ENCODE results near the gene LRP2BP. TPM values are rescaled to one million over a fixed set of nuclear protein-coding genes. Genes with fewer than 3 reads are reported as not detected.

Gene LRP2BP
- under 1 TPM; 0.35 to 0.42 TPM for total RNA-seq
- 0.59 TPM for polyA plus RNA-seq

DNA sequence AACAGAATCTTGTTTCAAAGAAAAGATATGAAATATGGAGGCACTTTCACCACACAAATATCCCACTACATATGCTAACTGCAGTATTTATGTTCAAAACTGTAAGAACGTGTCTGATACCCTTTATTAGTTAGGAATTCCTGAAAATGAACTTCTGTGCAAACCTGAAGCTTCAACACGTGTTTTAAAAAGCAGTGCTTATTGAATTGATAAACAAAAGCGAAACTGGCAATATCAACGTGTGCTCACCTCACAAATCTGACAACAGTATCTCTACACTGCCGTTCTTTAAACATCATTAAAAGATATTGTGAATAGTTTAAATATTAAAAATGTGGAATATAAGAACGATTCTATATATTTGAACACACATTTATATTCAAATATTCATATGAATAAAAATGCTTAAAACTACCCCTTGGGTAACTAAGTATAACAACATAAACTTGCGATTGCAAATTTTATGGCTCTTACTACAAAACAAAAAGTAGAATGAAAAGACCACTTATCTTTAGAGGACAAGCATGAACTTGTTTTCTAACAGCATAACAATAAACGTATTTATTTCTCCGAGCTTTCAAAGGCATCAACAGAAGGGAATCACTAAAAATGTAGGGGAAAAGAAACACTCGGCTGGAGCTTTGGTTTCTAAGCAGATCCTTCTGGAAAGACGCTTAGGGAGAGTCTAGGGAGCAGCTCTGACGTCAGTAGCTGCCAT is at the start of gene LRP2BP:
Gene LRP2BP, minus strand, starts transcription at position 687 of the 718 bp plus-strand sequence. CDS start 17,738 bp downstream, outside the sequence.
- Mint-ChIP-seq H3K4me1 (peaks cover 27 to 37% (median 35%) of the 10 kb centered on the region in 3 donors), H3K27me3 (no peaks in the 10 kb centered on the region), H3K9me3 (no peaks in the 10 kb centered on the region), H3K27ac (peak within 1 kb of the TSS; percentile 93 to 99 (median 99)), H3K4me3 (peak within 1 kb of the TSS; percentile 94 to 98 (median 96)), H3K36me3 (peaks cover 0 to 23% (median 8%) of the 10 kb centered on the region in 3 donors)
- POLR2A ChIA-PET = interaction anchor here (1.0 to 3.2 kb wide), 4 partner anchors 30 to 661 kb away, joined by 3 to 39 read pairs (median 5); partner anchors contain the start of genes CENPU, SNX25 and UFSP2
- H3K9me3 ChIP-seq (ENCODE audit: low read length) = no peaks in the 10 kb centered on the region
- H3K4me1 ChIP-seq (ENCODE audit: insufficient read depth, low read length) = peaks cover 16% of the 10 kb centered on the region
- CTCF ChIA-PET = interaction anchor here (1.5 to 3.4 kb wide), 3 partner anchors 31 to 252 kb away, joined by 4 to 19 read pairs (median 4); partner anchors contain the start of genes SLC25A4 and UFSP2
- H3K4me3 ChIP-seq (ENCODE audit: low read length) = peak within 1 kb of the TSS; percentile 75
- peak in 2 of 5 donors; percentile 18 to 24 for DNase-seq
- H3K27ac ChIP-seq (ENCODE audit: low read depth, low read length) = peak within 1 kb of the TSS; percentile 98
- no peaks in the 10 kb centered on the region for H3K27me3 ChIP-seq (ENCODE audit: insufficient read depth, low read length, poor library complexity, severe bottlenecking)
- H3K36me3 ChIP-seq (ENCODE audit: insufficient read depth, low read length) = peaks cover 10% of the 10 kb centered on the region

DNA sequence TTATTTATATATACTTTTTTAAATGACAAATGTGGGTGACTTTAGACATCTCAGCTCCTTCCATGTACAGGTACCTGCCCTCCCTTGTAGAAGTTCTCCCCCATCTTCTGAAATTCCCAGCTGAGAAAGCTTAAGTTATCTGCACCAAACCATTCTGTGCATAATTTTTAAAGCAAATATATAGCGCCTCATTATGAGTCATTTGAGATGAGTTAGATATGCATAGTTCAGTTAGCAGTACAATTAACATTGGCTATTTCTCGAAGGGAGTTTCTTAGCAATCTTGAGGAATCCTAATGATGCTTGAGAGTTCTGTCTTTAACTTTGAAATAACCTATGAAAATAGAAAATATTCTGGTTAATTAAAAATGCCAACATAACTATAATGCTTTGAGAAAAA is 49.5 kb upstream of the LRP2BP start:
- Mint-ChIP-seq H3K4me1 (no peaks in the 10 kb centered on the region), H3K36me3 (no peaks in the 10 kb centered on the region), H3K4me3 (no peak overlapping the region), H3K9me3 (no peaks in the 10 kb centered on the region), H3K27ac (no peak overlapping the region), H3K27me3 (peaks cover 4 to 20% of the 10 kb centered on the region in 2 donors)
- no peaks in the 10 kb centered on the region for H3K9me3 ChIP-seq (ENCODE audit: low read length)
- no peaks in the 10 kb centered on the region for H3K36me3 ChIP-seq (ENCODE audit: insufficient read depth, low read length)
- ChIA-PET CTCF (no interaction called here), POLR2A (no interaction called here)
- no peaks in the 10 kb centered on the region for H3K4me1 ChIP-seq (ENCODE audit: insufficient read depth, low read length)
- H3K27me3 ChIP-seq (ENCODE audit: insufficient read depth, low read length, poor library complexity, severe bottlenecking) = no peaks in the 10 kb centered on the region
- DNase-seq = no peak
- H3K27ac ChIP-seq (ENCODE audit: low read depth, low read length) = no peak overlapping the region
- H3K4me3 ChIP-seq (ENCODE audit: low read length) = no peak overlapping the region

- Mint-ChIP-seq H3K4me1 (no peaks in the 10 kb centered on the region), H3K9me3 (no peaks in the 10 kb centered on the region), H3K36me3 (no peaks in the 10 kb centered on the region), H3K27me3 (peaks cover 0 to 11% of the 10 kb centered on the region in 2 donors), H3K27ac (no peak overlapping the region), H3K4me3 (no peak overlapping the region)
- Histone ChIP-seq H3K27ac (ENCODE audit: low read depth, low read length) (no peak overlapping the region), H3K36me3 (ENCODE audit: insufficient read depth, low read length) (no peaks in the 10 kb centered on the region), H3K27me3 (ENCODE audit: insufficient read depth, low read length, poor library complexity, severe bottlenecking) (no peaks in the 10 kb centered on the region), H3K4me1 (ENCODE audit: insufficient read depth, low read length) (no peaks in the 10 kb centered on the region), H3K4me3 (ENCODE audit: low read length) (no peak overlapping the region), H3K9me3 (ENCODE audit: low read length) (no peaks in the 10 kb centered on the region)
- POLR2A ChIA-PET = no interaction called here
- DNase-seq = no peak
- CTCF ChIA-PET = no interaction called here
These were observed 45.8 kb upstream of the LRP2BP start for GRCh38 chr4:185441479-185441878.

- H3K4me3 Mint-ChIP-seq = no peak overlapping the region
- ChIA-PET CTCF (interaction anchor here (0.7 kb wide), 1 partner anchor 236 kb away, joined by 3 read pairs; no protein-coding TSS in a partner anchor), POLR2A (no interaction called here)
- H3K4me1 Mint-ChIP-seq = no peaks in the 10 kb centered on the region
- Histone ChIP-seq H3K9me3 (ENCODE audit: low read length) (no peaks in the 10 kb centered on the region), H3K27ac (ENCODE audit: low read depth, low read length) (no peak overlapping the region), H3K4me3 (ENCODE audit: low read length) (no peak overlapping the region), H3K4me1 (ENCODE audit: insufficient read depth, low read length) (no peaks in the 10 kb centered on the region), H3K27me3 (ENCODE audit: insufficient read depth, low read length, poor library complexity, severe bottlenecking) (no peaks in the 10 kb centered on the region), H3K36me3 (ENCODE audit: insufficient read depth, low read length) (no peaks in the 10 kb centered on the region)
- no peak overlapping the region for H3K27ac Mint-ChIP-seq
- peaks cover 2 to 19% of the 10 kb centered on the region in 2 donors for H3K27me3 Mint-ChIP-seq
- no peaks in the 10 kb centered on the region for H3K9me3 Mint-ChIP-seq
- DNase-seq = no peak
- H3K36me3 Mint-ChIP-seq = no peaks in the 10 kb centered on the region
These were observed 42.1 kb upstream of the LRP2BP start for GRCh38 chr4:185437809-185438208.

DNA sequence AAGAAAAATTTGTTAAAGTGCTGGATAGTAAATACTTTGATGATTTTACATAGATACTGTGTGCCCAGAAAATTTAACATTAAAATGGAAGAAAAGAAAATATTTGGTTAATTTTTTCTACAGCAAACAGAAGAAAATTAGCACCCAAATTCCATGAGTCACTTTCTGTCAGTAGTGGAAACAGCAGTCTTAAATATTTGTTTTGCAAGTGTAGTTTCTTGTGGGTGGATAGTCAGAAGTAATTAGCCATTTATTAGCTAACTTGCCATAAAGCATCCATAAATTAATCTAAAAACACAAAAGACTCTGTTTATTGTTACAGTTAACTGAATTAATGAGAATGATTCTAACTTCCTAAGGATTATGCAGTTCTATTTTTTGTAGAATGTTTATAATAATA is 39.7 kb upstream of the LRP2BP start:
- peaks cover 4% of the 10 kb centered on the region for H3K27me3 ChIP-seq (ENCODE audit: insufficient read depth, low read length, poor library complexity, severe bottlenecking)

GRCh38 chr4:185429660-185430059 is 33.9 kb upstream of the LRP2BP start:
- POLR2A ChIA-PET = no interaction called here
- no peak overlapping the region for H3K4me3 ChIP-seq (ENCODE audit: low read length)
- no peak overlapping the region for H3K27ac Mint-ChIP-seq
- H3K36me3 Mint-ChIP-seq = peaks cover 0 to 10% (median 0%) of the 10 kb centered on the region in 3 donors
- peaks cover 4% of the 10 kb centered on the region for H3K27me3 ChIP-seq (ENCODE audit: insufficient read depth, low read length, poor library complexity, severe bottlenecking)
- no peak overlapping the region for H3K27ac ChIP-seq (ENCODE audit: low read depth, low read length)
- no peaks in the 10 kb centered on the region for H3K9me3 Mint-ChIP-seq
- no peak for DNase-seq
- H3K9me3 ChIP-seq (ENCODE audit: low read length) = no peaks in the 10 kb centered on the region
- H3K4me3 Mint-ChIP-seq = no peak overlapping the region
- H3K4me1 ChIP-seq (ENCODE audit: insufficient read depth, low read length) = peaks cover 11% of the 10 kb centered on the region
- H3K27me3 Mint-ChIP-seq = peaks cover 3 to 11% of the 10 kb centered on the region in 2 donors
- H3K4me1 Mint-ChIP-seq = peaks cover 9 to 14% (median 11%) of the 10 kb centered on the region in 3 donors
- CTCF ChIA-PET = interaction anchor here (1.4 kb wide), 1 partner anchor 34 kb away, joined by 4 read pairs; the partner anchor contains the start of gene LRP2BP
- H3K36me3 ChIP-seq (ENCODE audit: insufficient read depth, low read length) = no peaks in the 10 kb centered on the region

More for the DNA sequence above, 39.7 kb upstream of the LRP2BP start:
- Histone ChIP-seq H3K4me3 (ENCODE audit: low read length) (no peak overlapping the region), H3K27ac (ENCODE audit: low read depth, low read length) (no peak overlapping the region), H3K36me3 (ENCODE audit: insufficient read depth, low read length) (no peaks in the 10 kb centered on the region), H3K9me3 (ENCODE audit: low read length) (no peaks in the 10 kb centered on the region), H3K4me1 (ENCODE audit: insufficient read depth, low read length) (no peaks in the 10 kb centered on the region)
- Mint-ChIP-seq H3K4me3 (no peak overlapping the region), H3K9me3 (no peaks in the 10 kb centered on the region), H3K36me3 (no peaks in the 10 kb centered on the region), H3K4me1 (no peaks in the 10 kb centered on the region), H3K27ac (no peak overlapping the region), H3K27me3 (peaks cover 2 to 14% of the 10 kb centered on the region in 2 donors)
- POLR2A ChIA-PET = no interaction called here
- no peak for DNase-seq
- CTCF ChIA-PET = no interaction called here

DNA sequence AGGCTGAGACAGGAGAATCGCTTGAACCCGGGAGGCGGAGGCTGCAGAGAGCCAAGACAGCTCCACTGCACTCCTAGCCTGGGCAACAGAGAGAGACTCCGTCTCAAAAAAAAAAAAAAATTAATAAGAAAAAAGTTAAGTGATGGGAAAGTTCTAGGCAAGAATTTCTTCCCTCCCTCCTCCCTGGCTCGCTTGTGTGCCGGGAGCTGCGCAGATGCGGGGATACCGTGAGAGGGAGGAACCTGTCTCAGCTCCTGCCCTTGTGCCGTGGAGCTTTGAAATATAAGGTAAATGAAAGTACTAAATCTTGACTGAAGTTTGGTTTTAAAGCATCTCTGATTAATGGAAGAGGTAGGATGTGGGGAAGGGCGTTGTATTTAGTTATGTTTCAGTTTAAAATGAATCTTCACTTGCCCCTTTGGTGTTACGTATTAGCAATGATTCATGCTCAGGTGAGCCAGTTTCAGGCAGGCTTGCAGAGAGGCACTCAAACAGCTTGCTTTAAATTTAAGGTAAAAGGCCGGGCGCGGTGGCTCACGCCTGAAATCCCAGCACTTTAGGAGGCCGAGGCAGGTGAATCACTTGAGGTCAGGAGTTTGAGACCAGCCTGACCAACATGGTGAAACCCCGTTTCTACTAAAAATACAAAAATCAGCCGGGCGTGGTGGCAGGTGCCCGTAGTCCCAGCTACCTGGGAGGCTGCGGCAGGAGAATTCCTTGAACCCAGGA is 31.4 kb upstream of the LRP2BP start:
- no peaks in the 10 kb centered on the region for H3K9me3 ChIP-seq (ENCODE audit: low read length)
- Mint-ChIP-seq H3K36me3 (peaks cover 0 to 13% (median 0%) of the 10 kb centered on the region in 3 donors), H3K4me3 (peak overlapping the region in 6 of 7 donors; percentile 4 to 99 (median 36)), H3K27me3 (peaks cover 0 to 11% of the 10 kb centered on the region in 2 donors), H3K27ac (peak overlapping the region; percentile 24 to 85 (median 78)), H3K9me3 (no peaks in the 10 kb centered on the region), H3K4me1 (peaks cover 25 to 32% (median 31%) of the 10 kb centered on the region in 3 donors)
- no peak overlapping the region for H3K4me3 ChIP-seq (ENCODE audit: low read length)
- ChIA-PET CTCF (interaction anchor here (0.7 to 5.2 kb wide), 5 partner anchors 24 to 764 kb away, joined by 3 to 19 read pairs (median 5); partner anchors contain the start of genes ANKRD37, CCDC110, CYP4V2 and LRP2BP), POLR2A (interaction anchor here (0.7 to 2.8 kb wide), 2 partner anchors 11 to 32 kb away, joined by 4 to 39 read pairs; partner anchors contain the start of genes ANKRD37 and LRP2BP)
- peaks cover 4% of the 10 kb centered on the region for H3K27me3 ChIP-seq (ENCODE audit: insufficient read depth, low read length, poor library complexity, severe bottlenecking)
- peak in 1 of 5 donors; percentile 3 for DNase-seq
- H3K4me1 ChIP-seq (ENCODE audit: insufficient read depth, low read length) = peaks cover 21% of the 10 kb centered on the region
- H3K36me3 ChIP-seq (ENCODE audit: insufficient read depth, low read length) = no peaks in the 10 kb centered on the region
- no peak overlapping the region for H3K27ac ChIP-seq (ENCODE audit: low read depth, low read length)
